Measurements from ENCODE around the gene FARP2. TPM values are rescaled to one million over a fixed set of nuclear protein-coding genes. Genes with fewer than 3 reads are reported as not detected.
"Not testable (repeated sequence)": the region's sequence is repeated elsewhere in the genome, so short reads cannot be mapped to it uniquely, and the experiment has no call there.

FARP2 gene
- total RNA-seq, 4 donors from 2014 or later, result 70.0 to 185 (median 95.5) TPM

- Histone ChIP-seq H3K4me1 (no peaks in the 10 kb centered on the region), H3K27me3 (peaks cover 10% of the 10 kb centered on the region), H3K36me3 (no peaks in the 10 kb centered on the region), H3K4me3 (no peak overlapping the region), H3K27ac (no peak overlapping the region), H3K9me3 (no peaks in the 10 kb centered on the region)
- DNase-seq (ENCODE audit: low spot score in 2 of 2), result no peak
- 70% methylated on average over 11 of the region's 11 CpGs for WGBS
- TF ChIP-seq, protein P1, sequence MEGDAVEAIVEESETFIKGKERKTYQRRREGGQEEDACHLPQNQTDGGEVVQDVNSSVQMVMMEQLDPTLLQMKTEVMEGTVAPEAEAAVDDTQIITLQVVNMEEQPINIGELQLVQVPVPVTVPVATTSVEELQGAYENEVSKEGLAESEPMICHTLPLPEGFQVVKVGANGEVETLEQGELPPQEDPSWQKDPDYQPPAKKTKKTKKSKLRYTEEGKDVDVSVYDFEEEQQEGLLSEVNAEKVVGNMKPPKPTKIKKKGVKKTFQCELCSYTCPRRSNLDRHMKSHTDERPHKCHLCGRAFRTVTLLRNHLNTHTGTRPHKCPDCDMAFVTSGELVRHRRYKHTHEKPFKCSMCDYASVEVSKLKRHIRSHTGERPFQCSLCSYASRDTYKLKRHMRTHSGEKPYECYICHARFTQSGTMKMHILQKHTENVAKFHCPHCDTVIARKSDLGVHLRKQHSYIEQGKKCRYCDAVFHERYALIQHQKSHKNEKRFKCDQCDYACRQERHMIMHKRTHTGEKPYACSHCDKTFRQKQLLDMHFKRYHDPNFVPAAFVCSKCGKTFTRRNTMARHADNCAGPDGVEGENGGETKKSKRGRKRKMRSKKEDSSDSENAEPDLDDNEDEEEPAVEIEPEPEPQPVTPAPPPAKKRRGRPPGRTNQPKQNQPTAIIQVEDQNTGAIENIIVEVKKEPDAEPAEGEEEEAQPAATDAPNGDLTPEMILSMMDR (IDR thresholded peaks at IDR 0.05), result no peak
- no peak for TF ChIP-seq POLR2A (IDR thresholded peaks at IDR 0.05)
- no peak for TF ChIP-seq POLR2AphosphoS5 (IDR thresholded peaks at IDR 0.05)
Measured at GRCh38 chr2:241519669-241520068, 163.6 kb downstream of the FARP2 start.

DNA sequence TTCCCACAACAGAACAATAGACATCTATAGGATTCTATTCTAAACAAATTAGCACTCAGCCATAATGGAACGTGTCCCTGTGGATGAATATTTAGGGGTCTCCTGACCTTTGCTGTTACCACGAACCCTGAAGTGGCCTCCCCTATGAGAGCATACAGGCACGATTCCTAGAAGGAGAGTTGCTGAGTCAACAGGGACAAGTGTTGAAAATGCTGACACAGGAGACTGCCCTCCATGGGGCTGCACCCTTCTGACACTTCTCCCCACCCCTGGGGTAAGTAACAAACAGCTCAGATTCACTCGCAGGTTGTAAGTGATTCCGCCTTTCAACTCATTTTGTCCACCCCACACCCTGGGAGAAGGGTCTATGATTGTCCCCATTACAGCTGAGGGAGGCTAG lies 166.4 kb downstream of the FARP2 start:
- H3K4me3 ChIP-seq, result no peak overlapping the region
- no peaks in the 10 kb centered on the region for H3K36me3 ChIP-seq
- DNase-seq (ENCODE audit: low spot score in 2 of 2), result no peak
- H3K27me3 ChIP-seq, result peaks cover 10% of the 10 kb centered on the region
- H3K9me3 ChIP-seq, result no peaks in the 10 kb centered on the region
- no peaks in the 10 kb centered on the region for H3K4me1 ChIP-seq
- H3K27ac ChIP-seq, result no peak overlapping the region
- TF ChIP-seq POLR2AphosphoS5 (IDR thresholded peaks at IDR 0.05) (no peak), POLR2A (IDR thresholded peaks at IDR 0.05) (no peak), EP300 (IDR thresholded peaks at IDR 0.05) (no peak)
- TF ChIP-seq, protein P1 (IDR thresholded peaks at IDR 0.05), result no peak
- 82% methylated on average over 5 of the region's 5 CpGs for WGBS

GRCh38 chr2:241525818-241526780 lies 170.0 kb downstream of the FARP2 start:
- 89% methylated on average over 31 of the region's 31 CpGs for WGBS
- not testable (repeated sequence) for H3K36me3 ChIP-seq; H3K27me3 ChIP-seq; H3K4me3 ChIP-seq; H3K27ac ChIP-seq; DNase-seq (ENCODE audit: low spot score in 2 of 2); H3K4me1 ChIP-seq; H3K9me3 ChIP-seq

GRCh38 chr2:241530571-241530970 lies 174.5 kb downstream of the FARP2 start:
- Histone ChIP-seq H3K27me3 (peaks cover 5% of the 10 kb centered on the region), H3K36me3 (no peaks in the 10 kb centered on the region), H3K9me3 (no peaks in the 10 kb centered on the region), H3K4me3 (no peak overlapping the region), H3K27ac (no peak overlapping the region), H3K4me1 (no peaks in the 10 kb centered on the region)
- DNase-seq (ENCODE audit: low spot score in 2 of 2), result no peak
- TF ChIP-seq EP300 (IDR thresholded peaks at IDR 0.05) (no peak), POLR2A (IDR thresholded peaks at IDR 0.05) (no peak), POLR2AphosphoS5 (IDR thresholded peaks at IDR 0.05) (no peak)
- TF ChIP-seq, protein P1 (IDR thresholded peaks at IDR 0.05), result no peak
- 64% methylated on average over 8 of the region's 8 CpGs for WGBS

DNA sequence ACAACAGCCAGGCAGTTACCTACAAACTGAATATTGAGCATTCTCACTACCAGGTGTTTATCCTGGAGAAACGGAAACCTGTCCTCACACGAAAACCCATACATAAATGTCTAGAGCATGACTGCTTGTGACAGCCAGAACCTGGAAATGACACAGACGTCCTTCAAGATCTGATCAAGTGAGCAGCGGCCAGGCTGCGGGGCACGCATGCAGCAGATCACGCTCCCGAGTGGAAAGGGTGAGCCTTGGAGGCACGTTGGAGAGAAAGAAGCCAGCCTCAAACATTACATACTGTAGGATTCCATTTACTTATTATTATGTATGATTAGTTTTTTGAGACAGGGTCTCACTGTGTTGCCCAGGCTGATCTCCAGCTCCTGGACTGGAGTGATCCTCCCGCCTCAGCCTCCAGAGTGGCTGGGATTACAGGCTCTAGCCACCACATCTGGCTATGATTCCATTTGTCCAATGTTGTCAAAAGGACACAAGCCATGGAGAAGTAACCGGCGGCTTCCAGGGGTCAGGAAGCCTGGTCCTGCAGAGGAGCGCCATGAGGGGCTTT lies 175.2 kb downstream of the FARP2 start:
- H3K4me1 ChIP-seq, result no peaks in the 10 kb centered on the region
- no peak for TF ChIP-seq POLR2A (IDR thresholded peaks at IDR 0.05)
- TF ChIP-seq, protein P1 (IDR thresholded peaks at IDR 0.05), result no peak
- no peak for TF ChIP-seq POLR2AphosphoS5 (IDR thresholded peaks at IDR 0.05)
- no peak for TF ChIP-seq EP300 (IDR thresholded peaks at IDR 0.05)
- H3K27me3 ChIP-seq, result peaks cover 5% of the 10 kb centered on the region
- no peak for DNase-seq (ENCODE audit: low spot score in 2 of 2)
- no peaks in the 10 kb centered on the region for H3K9me3 ChIP-seq
- 57% methylated on average over 13 of the region's 13 CpGs for WGBS
- no peaks in the 10 kb centered on the region for H3K36me3 ChIP-seq
- no peak overlapping the region for H3K27ac ChIP-seq
- H3K4me3 ChIP-seq, result no peak overlapping the region
